Omental fat pad (tissue), 4 donors: Measurements from ENCODE around the gene NTN4. TPM values are rescaled to one million over a fixed set of nuclear protein-coding genes. Genes with fewer than 3 reads are reported as not detected.
"Not testable (repeated sequence)": the region's sequence is repeated elsewhere in the genome, so short reads cannot be mapped to it uniquely, and the experiment has no call there.

Experiments used
- ATAC-seq: fragments of 150-250 bp; one replicate; pipeline ENCODE4 v1.9.1; 2016; ENCODE audit warnings: mild to moderate bottlenecking, moderate library complexity; ENCODE audit not compliant: low FRiP score
- DNase-seq: peaks from one replicate; pipeline ENCODE4 v3.0.0-alpha.2; 2019; ENCODE audit warnings: low spot score
- CTCF ChIP-seq, 3 donors: fragments of 450-650 bp; IDR thresholded peaks; one replicate each; pipeline ENCODE4 v1.5.1; 2016 to 2017; ENCODE audit warnings: antibody characterized with exemption in 3 of 3, mild to moderate bottlenecking in 3 of 3, moderate library complexity in 2 of 3
- total RNA-seq, 4 donors: library from RNA; depleted of rRNA; stranded (reverse); fragments of >200 nt; gene quantifications; one replicate each; pipeline ENCODE4 v1.1.0, GENCODE V29; 2016

Gene NTN4
- total RNA-seq, 4 donors from 2014 or later = 12.2 to 55.2 (median 15.0) TPM

- ATAC-seq (no peak), DNase-seq (no peak)
- no peak for TF ChIP-seq CTCF (IDR thresholded peaks at IDR 0.05)
Observed at GRCh38 chr12:95742586-95742985, 48.0 kb downstream of the NTN4 start.

- DNase-seq (no peak), ATAC-seq (no peak)
- TF ChIP-seq CTCF (IDR thresholded peaks at IDR 0.05) = no peak
Observed at GRCh38 chr12:95741635-95742034, 48.9 kb downstream of the NTN4 start.

GRCh38 chr12:95740751-95741150, 49.8 kb downstream of the NTN4 start:
- ATAC-seq (no peak), DNase-seq (no peak)
- no peak for TF ChIP-seq CTCF (IDR thresholded peaks at IDR 0.05)

GRCh38 chr12:95739561-95740313, 50.8 kb downstream of the NTN4 start:
- TF ChIP-seq CTCF (IDR thresholded peaks at IDR 0.05) = no peak
- no peak for ATAC-seq
- no peak for DNase-seq

- ATAC-seq (no peak), DNase-seq (no peak)
- TF ChIP-seq CTCF (IDR thresholded peaks at IDR 0.05) = no peak
Observed at GRCh38 chr12:95738024-95738611, 52.4 kb downstream of the NTN4 start.

- no peak for DNase-seq
- ATAC-seq = no peak
- no peak for TF ChIP-seq CTCF (IDR thresholded peaks at IDR 0.05)
Observed at GRCh38 chr12:95736631-95737030, 53.9 kb downstream of the NTN4 start.

- not testable (repeated sequence) for ATAC-seq, DNase-seq
Observed at GRCh38 chr12:95735728-95736127, 54.8 kb downstream of the NTN4 start.
